ENCODE measurements around the gene RNU6-1.

The RNU6-1 gene

GRCh38 chr15:67821784-67822440 lies 17.9 kb downstream of the RNU6-1 start:
- no peak for DNase-seq (ENCODE audit: low read depth in 2 of 2)

DNA sequence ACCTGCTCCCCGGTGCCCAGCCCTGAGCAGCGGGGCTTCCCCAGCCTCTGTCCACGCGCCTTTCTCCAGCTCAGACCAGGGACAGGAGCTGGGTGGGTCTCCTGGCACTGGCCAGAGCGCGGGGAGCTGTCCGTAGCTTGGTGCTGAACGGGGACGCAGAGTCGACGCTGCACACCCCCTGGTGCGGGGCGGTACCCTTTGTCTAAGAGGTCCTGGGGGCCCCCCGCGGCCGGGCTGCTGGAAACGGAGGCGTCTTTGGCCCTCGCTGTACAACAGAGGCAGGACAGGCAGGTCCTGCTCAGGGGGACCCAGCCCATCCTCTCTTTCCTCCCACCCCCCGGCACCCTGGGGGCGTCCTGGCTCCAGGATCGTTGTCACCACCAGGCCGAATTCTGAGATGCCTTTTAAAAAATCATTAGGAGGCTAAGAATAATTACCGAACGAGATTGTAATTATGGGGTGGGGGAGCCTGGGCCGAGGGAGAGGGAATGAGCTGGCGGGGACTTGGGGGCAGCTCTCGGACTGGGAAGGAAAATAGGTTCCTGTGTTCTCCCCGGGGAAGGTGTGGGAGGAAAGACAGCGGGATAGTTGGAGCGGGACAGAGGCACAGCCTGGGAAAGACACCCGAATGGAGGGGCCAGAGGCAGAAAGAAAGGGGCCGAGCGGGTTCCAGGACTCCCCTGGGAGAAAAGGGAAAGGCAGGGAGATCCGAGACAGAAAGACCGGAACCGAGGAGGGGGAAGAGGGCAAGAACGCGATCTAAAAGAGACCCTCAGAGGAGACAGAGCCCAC lies 18.7 kb downstream of the RNU6-1 start:
- no peak for DNase-seq (ENCODE audit: low read depth in 2 of 2)

- DNase-seq (ENCODE audit: low read depth in 2 of 2): no peak
Measured at GRCh38 chr15:67820122-67820991, 19.5 kb downstream of the RNU6-1 start.

GRCh38 chr15:67819636-67820035 lies 20.2 kb downstream of the RNU6-1 start:
- no peak for DNase-seq (ENCODE audit: low read depth in 2 of 2)

DNA sequence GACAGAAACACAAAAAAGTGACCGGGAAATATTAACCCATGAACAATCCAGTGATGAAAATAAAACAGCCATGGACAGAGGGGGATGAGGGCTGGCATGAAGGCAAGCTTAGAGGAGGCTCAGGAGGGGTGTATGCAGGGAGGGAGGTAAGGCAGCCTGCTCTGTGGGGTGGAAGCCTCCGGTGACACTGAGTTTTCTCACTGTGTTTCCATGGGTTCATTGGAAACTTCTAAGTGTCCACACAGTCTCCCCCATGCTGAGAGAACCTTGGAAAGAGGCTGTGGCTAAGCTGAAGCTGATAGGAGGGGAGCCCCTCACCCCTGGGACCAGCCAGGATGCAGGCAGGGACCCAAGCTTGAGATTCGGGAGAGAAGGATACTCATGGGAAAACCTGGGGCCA lies 21.4 kb downstream of the RNU6-1 start:
- DNase-seq (ENCODE audit: low read depth in 2 of 2): no peak

DNA sequence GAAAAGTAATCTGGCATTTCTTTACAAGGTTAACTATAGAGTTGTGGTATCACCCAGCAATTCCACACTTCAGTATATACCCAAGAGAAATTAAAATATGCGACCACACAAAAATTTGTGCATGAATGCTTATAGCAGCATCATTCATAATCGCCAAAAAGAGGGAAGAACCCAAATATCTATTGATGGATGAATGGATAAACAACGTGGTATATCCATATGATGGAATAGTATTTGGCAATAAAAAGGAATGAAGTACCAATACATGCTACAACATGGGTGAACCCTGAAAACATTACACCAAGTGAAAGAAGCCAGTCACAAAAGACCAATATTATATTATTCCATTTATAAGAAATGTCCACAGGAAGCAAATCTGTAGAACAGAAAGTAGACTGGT lies 23.2 kb downstream of the RNU6-1 start:
- DNase-seq (ENCODE audit: low read depth in 2 of 2): no peak

DNA sequence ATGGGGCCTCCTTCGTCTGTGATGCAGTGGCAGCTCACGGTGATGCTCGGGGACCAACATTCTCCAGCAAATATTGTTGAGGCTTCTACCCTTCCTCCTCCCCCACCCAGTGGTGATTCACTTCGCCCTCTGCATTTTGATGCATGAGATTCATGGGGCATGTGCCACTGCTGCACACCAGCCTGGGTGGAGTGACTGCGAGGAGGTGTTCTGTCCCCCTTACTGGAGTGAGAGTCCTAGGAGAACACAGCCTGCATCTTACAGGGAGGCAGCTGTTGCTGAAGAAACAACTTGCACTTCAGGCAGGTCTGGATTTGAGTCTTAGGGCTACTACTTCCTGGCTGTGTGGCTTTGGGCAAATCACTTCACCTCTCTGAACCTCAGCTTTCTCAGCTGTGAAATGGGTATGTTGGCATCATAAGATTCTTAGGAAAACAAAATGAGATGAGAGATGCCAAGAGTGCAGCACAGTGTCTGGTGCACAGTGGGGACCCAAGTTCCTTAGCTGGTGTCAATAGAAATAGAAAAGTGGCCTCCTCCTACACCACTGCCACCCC lies 24.7 kb downstream of the RNU6-1 start:
- no peak for DNase-seq (ENCODE audit: low read depth in 2 of 2)

DNA sequence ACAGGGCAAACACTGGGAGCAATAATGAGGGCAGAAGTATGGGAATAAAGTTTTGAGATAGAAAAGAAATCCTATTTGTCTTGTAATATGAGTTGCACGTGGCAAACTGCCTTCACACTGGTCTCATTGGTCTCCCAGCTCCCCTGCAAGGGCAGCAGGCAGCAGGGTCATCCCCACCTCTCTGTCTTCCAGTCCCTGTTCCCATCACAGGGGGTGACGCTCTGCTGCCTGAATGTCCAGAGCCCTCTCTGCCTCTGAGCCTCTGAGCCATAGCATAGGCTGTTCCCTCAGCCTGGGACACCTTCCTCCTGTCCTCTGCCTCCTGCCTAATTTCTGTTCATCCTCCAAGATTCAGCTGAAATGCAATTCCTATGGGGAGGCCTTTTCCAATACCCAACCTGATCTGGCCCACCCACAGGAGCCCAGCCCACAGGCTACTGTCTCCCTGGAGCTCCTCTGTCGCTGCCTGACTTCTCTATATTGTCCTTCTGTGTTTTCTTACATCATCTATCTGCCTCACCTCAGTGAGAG lies 26.7 kb downstream of the RNU6-1 start:
- DNase-seq (ENCODE audit: low read depth in 2 of 2): no peak

GRCh38 chr15:67812241-67812644 lies 27.6 kb downstream of the RNU6-1 start:
- DNase-seq (ENCODE audit: low read depth in 2 of 2): no peak

DNA sequence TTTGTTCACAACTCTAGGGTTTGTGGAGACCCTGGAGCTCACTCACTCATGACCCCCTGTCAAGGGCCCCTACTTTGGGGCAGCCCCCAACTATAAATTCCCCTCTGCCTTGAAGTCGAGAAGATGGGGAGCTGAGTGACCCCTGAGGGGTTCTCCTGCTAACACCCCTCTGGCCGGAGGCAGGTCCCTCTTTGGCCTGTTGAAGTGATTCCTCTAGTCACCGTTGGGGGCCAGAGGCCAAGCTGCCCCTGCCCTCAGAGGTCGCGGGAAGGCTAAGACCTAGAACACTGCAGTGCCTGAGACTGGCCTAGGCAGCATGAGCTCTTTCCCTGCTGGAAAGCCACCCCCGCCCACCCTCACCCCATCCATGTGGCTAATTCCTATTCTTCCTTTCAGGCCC lies 30.0 kb downstream of the RNU6-1 start:
- no peak for DNase-seq (ENCODE audit: low read depth in 2 of 2)

DNA sequence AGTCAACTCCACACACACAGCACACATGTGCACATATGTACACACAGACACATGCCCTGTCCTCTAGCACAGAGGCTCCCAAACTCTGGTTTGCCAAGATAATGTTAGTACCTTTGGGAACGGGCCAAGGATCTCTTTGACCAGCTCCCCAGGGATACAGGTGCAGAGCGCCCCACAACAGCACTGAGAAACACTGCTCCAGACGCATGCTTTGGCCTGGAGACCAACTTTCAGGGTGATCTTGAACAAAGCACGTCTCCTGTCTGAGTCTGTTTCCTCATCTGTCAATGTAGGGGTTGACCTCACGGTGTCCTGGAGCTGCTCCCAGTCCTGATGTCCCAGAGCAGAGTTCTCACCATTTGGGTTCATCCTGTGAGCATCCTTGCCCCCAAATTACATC lies 30.4 kb downstream of the RNU6-1 start:
- no peak for DNase-seq (ENCODE audit: low read depth in 2 of 2)

GRCh38 chr15:67808821-67809220 lies 31.0 kb downstream of the RNU6-1 start:
- no peak for DNase-seq (ENCODE audit: low read depth in 2 of 2)

- no peak for DNase-seq (ENCODE audit: low read depth in 2 of 2)
Measured at GRCh38 chr15:67807836-67808235, 32.0 kb downstream of the RNU6-1 start.

- no peak for DNase-seq (ENCODE audit: low read depth in 2 of 2)
Measured at GRCh38 chr15:67807141-67807540, 32.7 kb downstream of the RNU6-1 start.

DNA sequence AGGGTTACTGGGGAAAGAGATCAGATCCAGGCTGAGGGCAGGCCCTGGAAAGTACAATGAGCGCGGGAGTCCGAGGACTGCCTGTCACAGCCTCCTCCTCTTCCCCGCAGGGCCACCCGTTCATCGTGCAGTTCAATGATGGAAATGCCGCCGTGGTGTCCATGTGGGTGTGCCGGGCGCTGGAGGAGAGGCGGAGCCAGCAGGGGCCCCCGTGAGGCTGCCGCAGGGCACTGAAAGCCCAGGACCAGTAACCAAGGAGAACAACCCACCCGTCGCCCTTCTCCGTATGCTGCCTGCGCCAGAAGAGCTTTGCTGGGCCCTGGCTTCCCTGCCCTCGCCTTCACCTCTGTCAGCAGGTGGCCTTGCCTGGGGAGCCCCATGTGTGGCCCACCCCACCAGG lies 33.3 kb downstream of the RNU6-1 start:
- DNase-seq (ENCODE audit: low read depth in 2 of 2): no peak

GRCh38 chr15:67805666-67806516 lies 34.0 kb downstream of the RNU6-1 start:
- no peak for DNase-seq (ENCODE audit: low read depth in 2 of 2)

- no peak for DNase-seq (ENCODE audit: low read depth in 2 of 2)
Measured at GRCh38 chr15:67805008-67805665, 34.7 kb downstream of the RNU6-1 start.

GRCh38 chr15:67803996-67804843 lies 35.6 kb downstream of the RNU6-1 start:
- no peak for DNase-seq (ENCODE audit: low read depth in 2 of 2)

- no peak for DNase-seq (ENCODE audit: low read depth in 2 of 2)
Measured at GRCh38 chr15:67803299-67803698, 36.5 kb downstream of the RNU6-1 start.

Data from stimulated activated CD4-positive, alpha-beta T cell treated with anti-CD3 and anti-CD28 coated beads, Interleukin-12 subunit alpha, Interleukin-12 subunit beta, amount 100 ng/mL, for 24 hours (primary cell).